GM12878 (cell line): ENCODE measurements around the gene HOXA2. TPM values are rescaled to one million over a fixed set of nuclear protein-coding genes. Genes with fewer than 3 reads are reported as not detected.

Experiments used
- ATAC-seq: fragments of 200-7000 bp; cut with Tn5 transposase; 3 replicates; pipeline ENCODE4 v1.9.1; 2020; ENCODE audit warnings: mild to moderate bottlenecking, moderate library complexity
- BruUV-seq: library from RNA; stranded (reverse); fragments of 400-500 nt; replicated peaks from 2 replicates; lab custom pipeline; 2021; lab: Mats Ljungman, UMichigan
- CTCF ChIA-PET: fragments of 300-600 bp; sonication (Branson Sonifier 250); formaldehyde crosslinking; extraction: SDS; loops from one replicate; lab custom pipeline; 2021; ENCODE audit warnings: inconsistent platforms; lab: Yijun Ruan, JAX
- POLR2A ChIA-PET: fragments of 350-600 bp; formaldehyde crosslinking; extraction: SDS; loops from one replicate; lab custom pipeline; 2021; ENCODE audit warnings: inconsistent platforms; lab: Charles Lee
- RAD21 ChIA-PET: fragments of 300-600 bp; sonication (Branson Sonifier 250); formaldehyde crosslinking; loops from one replicate; lab custom pipeline; 2023; ENCODE audit warnings: antibody characterized with exemption; ENCODE audit not compliant: unreplicated experiment; lab: Charles Lee
- SMC1A ChIA-PET: fragments of 300-600 bp; sonication (Branson Sonifier 250); formaldehyde crosslinking; loops from one replicate; lab custom pipeline; 2023; ENCODE audit not compliant: unreplicated experiment, uncharacterized antibody; lab: Charles Lee
- DNase-seq: peaks from one replicate; pipeline ENCODE4 v3.0.0-alpha.2; 2011; ENCODE audit warnings: low read depth, low spot score
- FAIRE-seq: peaks from 3 replicates; lab custom pipeline; 2011; peaks lifted over from hg19 to GRCh38; lab: Jason Lieb, UNC
- H2AFZ ChIP-seq: 2 replicates; pipeline ENCODE4 v1.6.0; 2011; ENCODE audit warnings: low read depth, low read length, control low read depth; ENCODE audit not compliant: control insufficient read depth
- H3K27ac ChIP-seq: 2 replicates; pipeline ENCODE4 v1.5.1; 2011; ENCODE audit warnings: control low read depth; ENCODE audit not compliant: control insufficient read depth, insufficient read depth
- H3K27me3 ChIP-seq, 2 experiments: replicated peaks in 1 of 2; 2 replicates each; pipeline versions ENCODE4 v1.6.0 to v1.6.1; 2011; ENCODE audit warnings: low read length in 1 of 2; ENCODE audit not compliant: control insufficient read depth in 2 of 2, insufficient read depth in 2 of 2
- H3K36me3 ChIP-seq, 2 experiments: 2 replicates each; pipeline ENCODE4 v1.5.1; 2011; ENCODE audit warnings: low read length in 1 of 2; ENCODE audit not compliant: control insufficient read depth in 2 of 2, insufficient read depth in 2 of 2
- H3K4me1 ChIP-seq: 2 replicates; pipeline ENCODE4 v1.6.1; 2011; ENCODE audit warnings: mild to moderate bottlenecking, low read length, moderate library complexity, mixed read lengths; ENCODE audit not compliant: control insufficient read depth, insufficient read depth
- H3K4me2 ChIP-seq: 2 replicates; pipeline ENCODE4 v1.6.0; 2011; ENCODE audit warnings: control low read depth; ENCODE audit not compliant: control insufficient read depth, insufficient read depth
- H3K4me3 ChIP-seq: fragments of 200-600 bp; sonication (generic); 2 replicates; pipeline ENCODE4 v1.5.1; 2016
- H3K79me2 ChIP-seq: 2 replicates; pipeline ENCODE4 v1.6.0; 2011; ENCODE audit warnings: low read length; ENCODE audit not compliant: control insufficient read depth, insufficient read depth
- H3K9ac ChIP-seq: 2 replicates; pipeline ENCODE4 v1.8.0; 2011; ENCODE audit warnings: low read length, control low read depth, mixed read lengths; ENCODE audit not compliant: control insufficient read depth, insufficient read depth
- H3K9me3 ChIP-seq: replicated peaks from 3 replicates; pipeline ENCODE4 v1.5.1; 2011; ENCODE audit warnings: mild to moderate bottlenecking, low read length; ENCODE audit not compliant: control insufficient read depth, insufficient read depth
- H4K20me1 ChIP-seq: 2 replicates; pipeline ENCODE4 v1.6.0; 2011; ENCODE audit not compliant: control insufficient read depth, insufficient read depth
- CREB1 ChIP-seq: IDR thresholded peaks from 2 replicates; pipeline ENCODE4 v1.6.1; 2012; ENCODE audit warnings: low read depth, mild to moderate bottlenecking, inconsistent platforms
- CREM ChIP-seq: IDR thresholded peaks from 2 replicates; pipeline ENCODE4 v1.6.1; 2014; ENCODE audit warnings: antibody characterized with exemption, low read depth
- HDGF ChIP-seq: fragments of 450-650 bp; IDR thresholded peaks from 2 replicates; pipeline ENCODE4 v1.6.1; 2016; ENCODE audit warnings: antibody characterized with exemption
- IRF4 ChIP-seq: IDR thresholded peaks from 2 replicates; pipeline ENCODE4 v1.6.1; 2011; ENCODE audit warnings: low read depth, low read length
- LARP7 ChIP-seq: fragments of 450-650 bp; IDR thresholded peaks from 2 replicates; pipeline ENCODE4 v1.6.1; 2017; ENCODE audit warnings: mild to moderate bottlenecking
- MTA3 ChIP-seq: IDR thresholded peaks from 2 replicates; pipeline ENCODE4 v1.6.1; 2012; ENCODE audit warnings: low read length, inconsistent platforms, borderline replicate concordance
- NR2F1 ChIP-seq: fragments of 450-650 bp; conservative IDR thresholded peaks from 2 replicates; pipeline ENCODE4 v1.6.1; 2017; ENCODE audit warnings: mild to moderate bottlenecking
- RBBP5 ChIP-seq: fragments of 200-600 bp; sonication (generic); conservative IDR thresholded peaks from 2 replicates; pipeline ENCODE4 v1.6.1; 2016
- SIN3A ChIP-seq: IDR thresholded peaks from 2 replicates; pipeline ENCODE4 v1.6.1; 2012; ENCODE audit warnings: low read depth, low read length, improper control_type of control experiment
- TCF3 ChIP-seq: IDR thresholded peaks from 2 replicates; pipeline ENCODE4 v1.6.1; 2012; ENCODE audit warnings: low read depth, mild to moderate bottlenecking, low read length, borderline replicate concordance; ENCODE audit not compliant: insufficient read depth
- TCF7 ChIP-seq: IDR thresholded peaks from 2 replicates; pipeline ENCODE4 v1.6.1; 2014; ENCODE audit warnings: antibody characterized with exemption, borderline replicate concordance
- ZBTB33 ChIP-seq: fragments of 450-650 bp; IDR thresholded peaks from 2 replicates; pipeline ENCODE4 v1.6.1; 2017; ENCODE audit warnings: mild to moderate bottlenecking
- ZNF274 ChIP-seq: IDR thresholded peaks from one replicate; pipeline ENCODE4 v1.8.0; 2011; ENCODE audit not compliant: insufficient read length, insufficient read depth
- WGBS: methylation state at CpG from one replicate; pipeline ENCODE4 v1.1.6; 2016; ENCODE audit warnings: low lambda C conversion rate; ENCODE audit not compliant: insufficient replicate concordance, insufficient coverage; ENCODE audit errors: missing lambda C conversion rate; 5-methylcytosine and 5-hydroxymethylcytosine counted together
- in situ Hi-C: fragments of 300-500 bp; cut with MboI; formaldehyde crosslinking; loops from 9 replicates; pipeline ENCODE4 v1.14.3; 2018; ENCODE audit warnings: mixed read lengths
- intact Hi-C: fragments of 100-400 bp; cut with micrococcal nuclease; formaldehyde crosslinking; loops from one replicate; pipeline ENCODE4 v1.14.2; 2022; ENCODE audit not compliant: unreplicated experiment
- polyA plus RNA-seq, 11 experiments: library from polyadenylated mRNA; depleted of rRNA in 4 of 11; unstranded in 6 of 11; stranded (reverse) in 5 of 11; fragments of >200 nt; fragmentation: Nextera tagmentation in 4 of 11; fragmentation: Illumina TruSeq in 1 of 11; extraction: Ambion mirVana in 4 of 11; extraction: Trizol in 1 of 11; gene quantifications; 1 replicate in 1 of 11; 2 replicates in 10 of 11; pipeline versions ENCODE4 v1.2.1 to v1.2.3, GENCODE V29; 2011 to 2016; ENCODE audit warnings: inconsistent platforms in 2 of 11, missing spikeins in 2 of 11, low read depth in 1 of 11
- total RNA-seq, 4 experiments: library from RNA; depleted of rRNA in 3 of 4; stranded (reverse); fragments of >200 nt in 3 of 4; fragmentation: Illumina TruSeq in 1 of 4; extraction: Trizol in 1 of 4; gene quantifications; 2 replicates each; pipeline versions ENCODE4 v1.2.1 to v1.2.3, GENCODE V29; 2013 to 2021
- TF ChIP-seq, protein P1 (sequence below): IDR thresholded peaks from 2 replicates; pipeline ENCODE4 v1.6.1; 2011; ENCODE audit warnings: mild to moderate bottlenecking, low read depth, low read length, moderate library complexity; ENCODE audit not compliant: insufficient replicate concordance
- TF ChIP-seq, protein P2 (sequence below): fragments of 450-650 bp; IDR thresholded peaks from 2 replicates; pipeline ENCODE4 v1.6.1; 2018; ENCODE audit warnings: mild to moderate bottlenecking, low read depth, moderate library complexity; ENCODE audit not compliant: partially characterized antibody

HOXA2 gene
- total and polyA plus RNA-seq, 10 of the 15 experiments (the other 5 are each of a cell fraction or from before 2014, with no cell fraction given): not detected

- SMC1A ChIA-PET: no interaction called here
- in situ Hi-C loops (no loop called here), intact Hi-C loops (no loop called here)
- H3K36me3 ChIP-seq: no peaks in the 10 kb centered on the region
- DNase-seq (no peak), FAIRE-seq (no peak), ATAC-seq (no peak)
- no TSS peak for BruUV-seq
- H3K4me1 ChIP-seq: no peaks in the 10 kb centered on the region; the same call in 1 of the 2 replicates
- H3K27ac ChIP-seq: no peak overlapping the region
- H3K9me3 ChIP-seq: no peaks in the 10 kb centered on the region
- CTCF ChIA-PET: no interaction called here
- no peaks in the 10 kb centered on the region for H4K20me1 ChIP-seq
- no peaks in the 10 kb centered on the region for H3K79me2 ChIP-seq
- POLR2A ChIA-PET: no interaction called here
- TF ChIP-seq MTA3: no peak
- no peak for TF ChIP-seq TCF7
- no peak for TF ChIP-seq SIN3A
- no peak for TF ChIP-seq LARP7
- no peak for TF ChIP-seq TCF3
- TF ChIP-seq IRF4: no peak
- no peak for TF ChIP-seq NR2F1
- TF ChIP-seq ZBTB33: no peak
- TF ChIP-seq CREB1: no peak
- TF ChIP-seq RBBP5: no peak
- no peak for TF ChIP-seq ZNF274
- no peak for TF ChIP-seq HDGF
- TF ChIP-seq, protein P1, sequence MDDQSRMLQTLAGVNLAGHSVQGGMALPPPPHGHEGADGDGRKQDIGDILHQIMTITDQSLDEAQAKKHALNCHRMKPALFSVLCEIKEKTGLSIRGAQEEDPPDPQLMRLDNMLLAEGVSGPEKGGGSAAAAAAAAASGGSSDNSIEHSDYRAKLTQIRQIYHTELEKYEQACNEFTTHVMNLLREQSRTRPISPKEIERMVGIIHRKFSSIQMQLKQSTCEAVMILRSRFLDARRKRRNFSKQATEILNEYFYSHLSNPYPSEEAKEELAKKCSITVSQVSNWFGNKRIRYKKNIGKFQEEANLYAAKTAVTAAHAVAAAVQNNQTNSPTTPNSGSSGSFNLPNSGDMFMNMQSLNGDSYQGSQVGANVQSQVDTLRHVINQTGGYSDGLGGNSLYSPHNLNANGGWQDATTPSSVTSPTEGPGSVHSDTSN: no peak
- TF ChIP-seq CREM: no peak
- TF ChIP-seq, protein P2, sequence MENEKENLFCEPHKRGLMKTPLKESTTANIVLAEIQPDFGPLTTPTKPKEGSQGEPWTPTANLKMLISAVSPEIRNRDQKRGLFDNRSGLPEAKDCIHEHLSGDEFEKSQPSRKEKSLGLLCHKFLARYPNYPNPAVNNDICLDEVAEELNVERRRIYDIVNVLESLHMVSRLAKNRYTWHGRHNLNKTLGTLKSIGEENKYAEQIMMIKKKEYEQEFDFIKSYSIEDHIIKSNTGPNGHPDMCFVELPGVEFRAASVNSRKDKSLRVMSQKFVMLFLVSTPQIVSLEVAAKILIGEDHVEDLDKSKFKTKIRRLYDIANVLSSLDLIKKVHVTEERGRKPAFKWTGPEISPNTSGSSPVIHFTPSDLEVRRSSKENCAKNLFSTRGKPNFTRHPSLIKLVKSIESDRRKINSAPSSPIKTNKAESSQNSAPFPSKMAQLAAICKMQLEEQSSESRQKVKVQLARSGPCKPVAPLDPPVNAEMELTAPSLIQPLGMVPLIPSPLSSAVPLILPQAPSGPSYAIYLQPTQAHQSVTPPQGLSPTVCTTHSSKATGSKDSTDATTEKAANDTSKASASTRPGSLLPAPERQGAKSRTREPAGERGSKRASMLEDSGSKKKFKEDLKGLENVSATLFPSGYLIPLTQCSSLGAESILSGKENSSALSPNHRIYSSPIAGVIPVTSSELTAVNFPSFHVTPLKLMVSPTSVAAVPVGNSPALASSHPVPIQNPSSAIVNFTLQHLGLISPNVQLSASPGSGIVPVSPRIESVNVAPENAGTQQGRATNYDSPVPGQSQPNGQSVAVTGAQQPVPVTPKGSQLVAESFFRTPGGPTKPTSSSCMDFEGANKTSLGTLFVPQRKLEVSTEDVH: no peak
- H3K27me3 ChIP-seq: peaks cover 0 to 7% of the 10 kb centered on the region in 2 experiments; a peak in 2 of 4 replicates
- no peak overlapping the region for H3K4me2 ChIP-seq
- 84% methylated on average over 1 of the region's 1 CpG for WGBS
- H3K9ac ChIP-seq: no peak overlapping the region
- H2AFZ ChIP-seq: no peak overlapping the region
- RAD21 ChIA-PET: no interaction called here
- H3K4me3 ChIP-seq: no peak overlapping the region
These were observed 36.0 kb upstream of the HOXA2 start for GRCh38 chr7:27138472-27138871.
